ENCODE data around the gene BRICD5. TPM values are rescaled to one million over a fixed set of nuclear protein-coding genes. Genes with fewer than 3 reads are reported as not detected.

Gene BRICD5
- total RNA-seq, 4 donors from 2014 or later = 1.2 to 6.8 (median 5.7) TPM

DNA sequence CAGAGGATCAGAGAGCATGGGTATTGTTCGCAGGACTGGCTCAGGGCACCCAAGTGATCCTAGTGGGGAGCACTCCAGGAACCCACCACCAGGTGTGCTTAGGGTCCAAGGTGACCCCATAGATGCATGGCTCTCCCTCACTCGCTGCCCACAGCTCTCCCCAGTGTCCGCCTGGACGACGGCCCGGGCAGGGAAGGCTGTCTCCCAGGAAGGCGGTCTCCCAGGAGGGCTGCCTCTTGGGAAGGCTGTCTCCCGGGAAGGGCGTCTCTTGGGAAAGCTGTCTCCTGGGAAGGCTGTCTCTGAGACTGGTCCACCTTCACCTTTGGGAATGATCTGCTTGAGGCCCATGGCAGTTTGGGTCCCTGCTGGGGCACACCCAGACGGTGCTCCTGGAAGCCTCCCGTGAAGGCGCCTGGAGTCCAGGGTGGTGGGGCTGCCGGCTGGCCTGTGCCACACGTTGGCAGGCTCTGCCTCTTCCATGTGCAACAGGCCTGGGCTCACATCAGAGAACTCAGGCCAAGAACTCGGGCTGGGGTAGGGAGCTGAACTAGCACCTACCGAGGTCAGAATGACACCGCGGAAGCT lies 35.7 kb upstream of the BRICD5 start:
- 100% methylated on average over 1 of the region's 18 CpGs for WGBS
- Histone ChIP-seq H3K4me3 (no peak overlapping the region), H3K27ac (replicated peaks in 1 of 4) (no peak overlapping the region), H3K9me3 (no peaks in the 10 kb centered on the region), H3K27me3 (no peaks in the 10 kb centered on the region), H3K4me1 (peaks cover 16 to 19% (median 17%) of the 10 kb centered on the region in 4 donors), H3K36me3 (peaks cover 42 to 65% (median 58%) of the 10 kb centered on the region in 4 donors)
- DNase-seq (ENCODE audit: extremely low spot score) = no peak
- TF ChIP-seq CTCF (IDR thresholded peaks at IDR 0.05) = no peak
- intact Hi-C loops (cut with DNase I) = no loop called here

GRCh38 chr16:2244926-2245795 lies 34.5 kb upstream of the BRICD5 start:
- Histone ChIP-seq H3K27me3 (no peaks in the 10 kb centered on the region), H3K9me3 (no peaks in the 10 kb centered on the region), H3K36me3 (peaks cover 42 to 74% (median 68%) of the 10 kb centered on the region in 4 donors), H3K27ac (replicated peaks in 1 of 4) (no peak overlapping the region), H3K4me1 (peaks cover 9 to 11% (median 10%) of the 10 kb centered on the region in 4 donors), H3K4me3 (no peak overlapping the region)
- no peak for TF ChIP-seq POLR2AphosphoS5 (IDR thresholded peaks at IDR 0.05)
- TF ChIP-seq CTCF (IDR thresholded peaks at IDR 0.05) = no peak
- no peak for TF ChIP-seq EP300 (IDR thresholded peaks at IDR 0.05)
- no peak for TF ChIP-seq POLR2A (IDR thresholded peaks at IDR 0.05; ENCODE audit: low read depth)
- WGBS = 92% methylated on average over 24 of the region's 30 CpGs
- intact Hi-C loops (cut with DNase I) = no loop called here
- no peak for DNase-seq (ENCODE audit: extremely low spot score)

DNA sequence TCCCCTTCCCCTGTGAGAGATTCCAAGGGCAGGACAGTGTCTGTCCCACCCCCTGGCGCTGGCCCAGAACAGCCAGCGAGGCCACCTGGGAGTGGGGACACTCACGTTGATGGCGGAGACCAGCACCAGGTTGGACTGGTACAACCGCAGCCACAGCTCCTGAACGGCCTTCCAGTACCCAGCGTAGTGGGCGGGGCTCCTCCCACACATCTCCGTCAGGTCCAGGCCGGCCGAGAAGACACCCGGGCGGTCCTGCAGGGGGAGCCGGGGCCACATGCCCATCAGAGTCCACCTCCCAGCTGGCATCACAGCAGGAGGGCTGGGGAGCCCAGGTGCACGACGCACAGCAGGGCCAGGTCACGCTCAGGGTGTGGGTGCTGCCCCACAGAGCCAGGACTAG lies 33.6 kb upstream of the BRICD5 start:
- Histone ChIP-seq H3K4me1 (peaks cover under 1 to 3% (median 2%) of the 10 kb centered on the region in 4 donors), H3K4me3 (no peak overlapping the region), H3K36me3 (peaks cover 42 to 81% (median 77%) of the 10 kb centered on the region in 4 donors), H3K9me3 (no peaks in the 10 kb centered on the region), H3K27me3 (no peaks in the 10 kb centered on the region), H3K27ac (replicated peaks in 1 of 4) (no peak overlapping the region)
- TF ChIP-seq EP300 (IDR thresholded peaks at IDR 0.05) = no peak
- no peak for TF ChIP-seq POLR2A (IDR thresholded peaks at IDR 0.05; ENCODE audit: low read depth)
- no peak for TF ChIP-seq CTCF (IDR thresholded peaks at IDR 0.05)
- no peak for TF ChIP-seq POLR2AphosphoS5 (IDR thresholded peaks at IDR 0.05)
- no peak for DNase-seq (ENCODE audit: extremely low spot score)
- 79% methylated on average over 12 of the region's 17 CpGs for WGBS
- intact Hi-C loops (cut with DNase I) = no loop called here

DNA sequence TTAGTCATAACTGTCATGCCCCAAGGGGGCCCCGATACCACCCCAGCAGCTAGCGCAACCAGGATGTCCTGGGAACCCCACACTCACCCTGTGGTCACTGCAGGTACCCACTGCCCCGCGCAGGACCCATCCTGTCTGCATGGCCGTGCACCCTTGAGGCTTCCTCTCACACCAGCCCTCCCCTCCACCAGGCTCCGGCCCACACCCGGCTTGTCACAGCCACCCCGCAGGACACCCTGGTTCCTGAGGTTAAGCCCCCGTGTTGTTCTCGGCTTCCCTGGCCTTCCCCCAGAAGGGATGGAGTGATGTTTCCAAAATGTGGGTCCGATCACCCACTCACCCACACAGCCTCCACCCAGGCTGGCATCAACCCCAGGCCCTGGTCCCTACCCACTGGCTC lies 33.1 kb upstream of the BRICD5 start:
- Histone ChIP-seq H3K4me3 (no peak overlapping the region), H3K4me1 (peaks cover 0 to 2% (median 1%) of the 10 kb centered on the region in 4 donors), H3K27ac (replicated peaks in 1 of 4) (no peak overlapping the region), H3K36me3 (peaks cover 42 to 79% (median 77%) of the 10 kb centered on the region in 4 donors), H3K9me3 (no peaks in the 10 kb centered on the region), H3K27me3 (no peaks in the 10 kb centered on the region)
- no peak for DNase-seq (ENCODE audit: extremely low spot score)
- TF ChIP-seq CTCF (IDR thresholded peaks at IDR 0.05) (no peak), EP300 (IDR thresholded peaks at IDR 0.05) (no peak), POLR2AphosphoS5 (IDR thresholded peaks at IDR 0.05) (no peak), POLR2A (IDR thresholded peaks at IDR 0.05; ENCODE audit: low read depth) (no peak)
- 92% methylated on average over 10 of the region's 11 CpGs for WGBS
- intact Hi-C loops (cut with DNase I) = no loop called here
